ENCODE results near the gene F2.

The F2 gene

GRCh38 chr11:46718155-46719019 lies 626 bp upstream of the F2 start:
- peak; percentile 6 for DNase-seq (ENCODE audit: low spot score)

- no peak for DNase-seq (ENCODE audit: low spot score)
These were observed 668 bp downstream of the F2 start for GRCh38 chr11:46719543-46720218.

GRCh38 chr11:46721286-46721685 lies 2.3 kb downstream of the F2 start:
- DNase-seq (ENCODE audit: low spot score) = no peak

- no peak for DNase-seq (ENCODE audit: low spot score)
These were observed 3.7 kb downstream of the F2 start for GRCh38 chr11:46722566-46723358.

- DNase-seq (ENCODE audit: low spot score) = no peak
These were observed 4.3 kb downstream of the F2 start for GRCh38 chr11:46723359-46723680.

- no peak for DNase-seq (ENCODE audit: low spot score)
These were observed 5.1 kb downstream of the F2 start for GRCh38 chr11:46724088-46724487.

GRCh38 chr11:46725338-46726205 lies 6.6 kb downstream of the F2 start:
- DNase-seq (ENCODE audit: low spot score) = no peak

GRCh38 chr11:46726206-46726862 lies 7.3 kb downstream of the F2 start:
- no peak for DNase-seq (ENCODE audit: low spot score)

- DNase-seq (ENCODE audit: low spot score) = no peak
These were observed 9.1 kb downstream of the F2 start for GRCh38 chr11:46727952-46728658.

GRCh38 chr11:46728659-46729040 lies 9.6 kb downstream of the F2 start:
- no peak for DNase-seq (ENCODE audit: low spot score)

- DNase-seq (ENCODE audit: low spot score) = no peak
These were observed 10.4 kb downstream of the F2 start for GRCh38 chr11:46729110-46730027.

GRCh38 chr11:46731545-46731944 lies 12.5 kb downstream of the F2 start:
- DNase-seq (ENCODE audit: low spot score) = no peak

- no peak for DNase-seq (ENCODE audit: low spot score)
These were observed 14.2 kb downstream of the F2 start for GRCh38 chr11:46733234-46733633.

- no peak for DNase-seq (ENCODE audit: low spot score)
These were observed 17.1 kb downstream of the F2 start for GRCh38 chr11:46736146-46736545.

GRCh38 chr11:46736615-46737014 lies 17.6 kb downstream of the F2 start:
- DNase-seq (ENCODE audit: low spot score) = peak; percentile 23

GRCh38 chr11:46737699-46738098 lies 18.7 kb downstream of the F2 start:
- no peak for DNase-seq (ENCODE audit: low spot score)

GRCh38 chr11:46738887-46739286 lies 19.9 kb downstream of the F2 start:
- DNase-seq (ENCODE audit: low spot score) = no peak

- DNase-seq (ENCODE audit: low spot score) = no peak
These were observed 22.8 kb downstream of the F2 start for GRCh38 chr11:46741600-46742484.

- no peak for DNase-seq (ENCODE audit: low spot score)
These were observed 24.0 kb downstream of the F2 start for GRCh38 chr11:46743043-46743442.

All from LoVo (cell line).